ENCODE data around the gene KPNA4.
A peak's percentile ranks its signal among the peaks of the same experiment; 100 is the strongest.
"Not testable (repeated sequence)": the region's sequence is repeated elsewhere in the genome, so short reads cannot be mapped to it uniquely, and the experiment has no call there.

KPNA4 gene

GRCh38 chr3:160569894-160570652, 4.7 kb upstream of the KPNA4 start:
- DNase-seq, result no peak

- no peak for DNase-seq
Observed at GRCh38 chr3:160568989-160569388, 3.6 kb upstream of the KPNA4 start.

- DNase-seq, result no peak
Observed at GRCh38 chr3:160567774-160568173, 2.4 kb upstream of the KPNA4 start.

- no peak for DNase-seq
Observed at GRCh38 chr3:160566499-160566898, 1.1 kb upstream of the KPNA4 start.

- peak; percentile 57 for DNase-seq
Observed at GRCh38 chr3:160564949-160565441, 376 bp downstream of the KPNA4 start.

- DNase-seq, result no peak
Observed at GRCh38 chr3:160564258-160564911, 986 bp downstream of the KPNA4 start.

- no peak for DNase-seq
Observed at GRCh38 chr3:160562952-160563351, 2.4 kb downstream of the KPNA4 start.

- no peak for DNase-seq
Observed at GRCh38 chr3:160557571-160557970, 7.8 kb downstream of the KPNA4 start.

- DNase-seq, result no peak
Observed at GRCh38 chr3:160556141-160556540, 9.2 kb downstream of the KPNA4 start.

- DNase-seq, result no peak
Observed at GRCh38 chr3:160554980-160555379, 10.4 kb downstream of the KPNA4 start.

GRCh38 chr3:160553827-160554226, 11.5 kb downstream of the KPNA4 start:
- DNase-seq, result no peak

GRCh38 chr3:160546727-160547126, 18.6 kb downstream of the KPNA4 start:
- no peak for DNase-seq

GRCh38 chr3:160545504-160545871, 19.9 kb downstream of the KPNA4 start:
- no peak for DNase-seq

GRCh38 chr3:160544844-160545503, 20.4 kb downstream of the KPNA4 start:
- no peak for DNase-seq

GRCh38 chr3:160540551-160540950, 24.8 kb downstream of the KPNA4 start:
- no peak for DNase-seq

GRCh38 chr3:160538895-160539294, 26.5 kb downstream of the KPNA4 start:
- DNase-seq, result no peak

- DNase-seq, result no peak
Observed at GRCh38 chr3:160537729-160538128, 27.6 kb downstream of the KPNA4 start.

- DNase-seq, result no peak
Observed at GRCh38 chr3:160532371-160532770, 33.0 kb downstream of the KPNA4 start.

GRCh38 chr3:160531311-160531710, 34.1 kb downstream of the KPNA4 start:
- DNase-seq, result no peak

- DNase-seq, result not testable (repeated sequence)
Observed at GRCh38 chr3:160516391-160516790, 49.0 kb downstream of the KPNA4 start.

- no peak for DNase-seq
Observed at GRCh38 chr3:160501325-160501724, 64.0 kb downstream of the KPNA4 start.

- DNase-seq, result no peak
Observed at GRCh38 chr3:160498202-160498601, 67.2 kb downstream of the KPNA4 start.

- no peak for DNase-seq
Observed at GRCh38 chr3:160490166-160490565, 75.2 kb downstream of the KPNA4 start.

GRCh38 chr3:160486459-160486869, 78.9 kb downstream of the KPNA4 start:
- no peak for DNase-seq
